H9 (cell line): Measurements from ENCODE around the gene SLC35E4. TPM values are rescaled to one million over a fixed set of nuclear protein-coding genes. Genes with fewer than 3 reads are reported as not detected.
A peak's percentile ranks its signal among the peaks of the same experiment; 100 is the strongest.

Source experiments
- DNase-seq: peaks from one replicate; pipeline ENCODE4 v3.0.0-alpha.2; 2017
- H2AFZ ChIP-seq: one replicate; pipeline ENCODE4 v1.6.1; 2013; ENCODE audit warnings: mild to moderate bottlenecking, low read length, control low read depth, moderate library complexity
- H2AK5ac ChIP-seq: 2 replicates; pipeline ENCODE4 v1.6.1; 2013; ENCODE audit warnings: low read length, control low read depth, mixed read lengths; ENCODE audit not compliant: insufficient read length
- H2BK120ac ChIP-seq: one replicate; pipeline ENCODE4 v1.6.1; 2013; ENCODE audit warnings: low read depth, mild to moderate bottlenecking, low read length, control low read depth, inconsistent platforms; ENCODE audit not compliant: poor library complexity, severe bottlenecking
- H2BK12ac ChIP-seq: 2 replicates; pipeline ENCODE4 v1.6.1; 2013; ENCODE audit warnings: low read length, control low read depth, mixed read lengths, low read depth; ENCODE audit not compliant: insufficient read length
- H2BK15ac ChIP-seq: 2 replicates; pipeline ENCODE4 v1.6.1; 2013; ENCODE audit warnings: low read depth, low read length, control low read depth
- H2BK20ac ChIP-seq: one replicate; pipeline ENCODE4 v1.6.1; 2013; ENCODE audit warnings: low read depth, mild to moderate bottlenecking, low read length, control low read depth, inconsistent platforms; ENCODE audit not compliant: poor library complexity, severe bottlenecking
- H2BK5ac ChIP-seq: 2 replicates; pipeline ENCODE4 v1.6.1; 2013; ENCODE audit warnings: low read length, control low read depth, mixed read lengths; ENCODE audit not compliant: insufficient read length
- H3K14ac ChIP-seq: 2 replicates; pipeline ENCODE4 v1.6.1; 2013; ENCODE audit warnings: low read length, control low read depth; ENCODE audit not compliant: insufficient read depth
- H3K18ac ChIP-seq: 2 replicates; pipeline ENCODE4 v1.6.1; 2013; ENCODE audit warnings: low read depth, mild to moderate bottlenecking, mixed read lengths, low read length, control low read depth; ENCODE audit not compliant: insufficient read length
- H3K23ac ChIP-seq: 2 replicates; pipeline ENCODE4 v1.6.1; 2013; ENCODE audit warnings: low read length, control low read depth, mixed read lengths, low read depth; ENCODE audit not compliant: insufficient read length
- H3K23me2 ChIP-seq: 2 replicates; pipeline ENCODE4 v1.6.1; 2013; ENCODE audit warnings: low read depth, mild to moderate bottlenecking, mixed read lengths, low read length, control low read depth; ENCODE audit not compliant: insufficient read length, poor library complexity, severe bottlenecking
- H3K27ac ChIP-seq: 2 replicates; pipeline ENCODE4 v1.5.1; 2013; ENCODE audit warnings: low read length, control low read depth, mixed read lengths, low read depth; ENCODE audit not compliant: insufficient read length
- H3K27me3 ChIP-seq: 2 replicates; pipeline ENCODE4 v1.6.1; 2013; ENCODE audit warnings: low read length, control low read depth, inconsistent platforms; ENCODE audit not compliant: insufficient read depth
- H3K4ac ChIP-seq: 2 replicates; pipeline ENCODE4 v1.6.1; 2013; ENCODE audit warnings: low read depth, mild to moderate bottlenecking, control low read depth, inconsistent platforms, low read length, moderate library complexity
- H3K4me1 ChIP-seq: 2 replicates; pipeline ENCODE4 v1.6.1; 2013; ENCODE audit warnings: low read length, control low read depth, inconsistent platforms; ENCODE audit not compliant: insufficient read depth
- H3K4me2 ChIP-seq: 2 replicates; pipeline ENCODE4 v1.6.1; 2013; ENCODE audit warnings: low read length, control low read depth, mixed read lengths; ENCODE audit not compliant: insufficient read length, insufficient read depth
- H3K56ac ChIP-seq: 2 replicates; pipeline ENCODE4 v1.6.1; 2013; ENCODE audit warnings: low read depth, mild to moderate bottlenecking, mixed read lengths, low read length, control low read depth; ENCODE audit not compliant: insufficient read length
- H3K79me1 ChIP-seq: 2 replicates; pipeline ENCODE4 v1.6.1; 2013; ENCODE audit warnings: low read depth, mild to moderate bottlenecking, moderate library complexity, low read length, control low read depth, inconsistent platforms; ENCODE audit not compliant: insufficient read depth, poor library complexity, severe bottlenecking
- H3K79me2 ChIP-seq: 2 replicates; pipeline ENCODE4 v1.6.1; 2013; ENCODE audit warnings: low read length, control low read depth, inconsistent platforms; ENCODE audit not compliant: insufficient read depth
- H3K9ac ChIP-seq: 2 replicates; pipeline ENCODE4 v1.6.1; 2013; ENCODE audit warnings: low read length, control low read depth, mixed read lengths; ENCODE audit not compliant: insufficient read length; ENCODE audit errors: extremely low read depth
- H3K9me3 ChIP-seq: one replicate; pipeline ENCODE4 v1.6.1; 2013; ENCODE audit warnings: low read depth, low read length, inconsistent platforms; ENCODE audit not compliant: control insufficient read depth
- H3T11ph ChIP-seq: one replicate; pipeline ENCODE4 v1.6.1; 2013; ENCODE audit warnings: mild to moderate bottlenecking, low read length, control low read depth, inconsistent platforms
- H4K20me1 ChIP-seq: one replicate; pipeline ENCODE4 v1.6.1; 2013; ENCODE audit not compliant: control insufficient read depth, insufficient read length, insufficient read depth
- H4K5ac ChIP-seq: 2 replicates; pipeline ENCODE4 v1.6.1; 2013; ENCODE audit warnings: low read depth, mild to moderate bottlenecking, mixed read lengths, low read length, control low read depth; ENCODE audit not compliant: insufficient read length
- H4K8ac ChIP-seq: replicated peaks from 2 replicates; pipeline ENCODE4 v1.6.1; 2013; ENCODE audit warnings: low read length, control low read depth, mixed read lengths, low read depth; ENCODE audit not compliant: insufficient read length
- H4K91ac ChIP-seq: 2 replicates; pipeline ENCODE4 v1.6.1; 2013; ENCODE audit warnings: low read depth, mild to moderate bottlenecking, moderate library complexity, mixed read lengths, low read length, control low read depth; ENCODE audit not compliant: insufficient read length
- H3K27ac Mint-ChIP-seq, 3 experiments: 2 replicates in 2 of 3; 3 replicates in 1 of 3; pipeline ENCODE4 v1.8.0; 2020 to 2021; ENCODE audit warnings: mixed read lengths in 3 of 3, mild to moderate bottlenecking in 1 of 3, moderate library complexity in 1 of 3
- H3K27me3 Mint-ChIP-seq: 2 replicates; pipeline ENCODE4 v1.8.0; 2021; ENCODE audit warnings: low read depth, mild to moderate bottlenecking, moderate library complexity, mixed read lengths
- H3K36me3 Mint-ChIP-seq, 3 experiments: 2 replicates in 2 of 3; 3 replicates in 1 of 3; pipeline ENCODE4 v1.8.0; 2020 to 2021; ENCODE audit warnings: low read depth in 3 of 3, mixed read lengths in 3 of 3; ENCODE audit not compliant: insufficient read depth in 1 of 3
- H3K4me1 Mint-ChIP-seq, 2 experiments: 2 replicates each; pipeline ENCODE4 v1.8.0; 2020; ENCODE audit warnings: mixed read lengths in 2 of 2
- H3K4me3 Mint-ChIP-seq, 2 experiments: 2 replicates in 1 of 2; 3 replicates in 1 of 2; pipeline ENCODE4 v1.8.0; 2020 to 2021; ENCODE audit warnings: mild to moderate bottlenecking in 2 of 2, mixed read lengths in 2 of 2, moderate library complexity in 1 of 2
- H3K9me3 Mint-ChIP-seq, 2 experiments: 2 replicates in 1 of 2; 3 replicates in 1 of 2; pipeline ENCODE4 v1.8.0; 2020; ENCODE audit warnings: mild to moderate bottlenecking in 2 of 2, mixed read lengths in 2 of 2, moderate library complexity in 1 of 2
- CTCF ChIP-seq: fragments of 200-600 bp; sonication (generic); conservative IDR thresholded peaks from 3 replicates; pipeline ENCODE4 v1.8.0; 2021; ENCODE audit warnings: antibody characterized with exemption, mild to moderate bottlenecking
- WGBS: extraction: QIAGEN DNeasy Blood & Tissue Kit; methylation state at CpG from one replicate; pipeline ENCODE4 v1.1.7; 2013; ENCODE audit warnings: missing lambda C conversion rate, low lambda C conversion rate, mixed read lengths; ENCODE audit not compliant: insufficient read length; ENCODE audit errors: extremely low coverage; 5-methylcytosine and 5-hydroxymethylcytosine counted together
- total RNA-seq: library from RNA; stranded (reverse); gene quantifications from 2 replicates; pipeline ENCODE4 v1.2.1, GENCODE V29; 2021

SLC35E4 gene
- total RNA-seq, 1 experiment from 2014 or later, result 3.7 TPM

DNA sequence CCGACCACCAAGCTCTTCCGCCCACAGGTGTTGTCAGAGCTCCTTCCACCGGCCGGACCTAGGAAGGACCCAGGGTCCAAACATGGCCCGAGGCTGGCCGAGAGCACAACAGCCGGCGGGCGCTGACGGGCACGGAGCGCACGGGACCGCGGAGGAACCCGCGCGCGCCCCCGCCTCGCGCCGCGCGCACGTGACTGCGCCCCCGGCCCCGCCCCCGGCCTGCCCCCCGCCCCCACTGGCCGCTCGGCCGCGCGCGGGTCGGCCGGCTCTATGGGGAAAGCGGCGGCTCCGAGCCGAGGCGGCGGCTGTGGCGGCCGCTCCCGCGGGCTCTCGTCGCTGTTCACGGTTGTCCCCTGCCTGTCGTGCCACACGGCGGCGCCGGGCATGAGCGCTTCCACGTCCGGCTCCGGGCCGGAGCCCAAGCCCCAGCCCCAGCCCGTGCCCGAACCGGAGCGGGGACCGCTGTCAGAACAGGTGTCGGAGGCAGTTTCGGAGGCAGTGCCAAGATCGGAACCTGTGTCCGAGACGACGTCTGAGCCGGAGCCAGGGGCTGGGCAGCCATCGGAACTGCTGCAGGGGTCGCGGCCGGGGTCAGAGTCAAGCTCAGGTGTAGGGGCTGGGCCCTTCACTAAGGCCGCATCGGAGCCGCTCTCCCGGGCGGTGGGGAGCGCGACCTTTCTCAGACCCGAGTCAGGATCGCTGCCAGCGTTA is 59.2 kb downstream of the SLC35E4 start, which contains the start of gene OSBP2:
OSBP2 (plus strand) TSS at position 235 of the 711 bp plus-strand sequence; CDS start at position 271, 36 bp downstream.
- Histone ChIP-seq H2BK5ac (no peak within 1 kb of the TSS), H3K23ac (no peak within 1 kb of the TSS), H3K9ac (peak within 1 kb of the TSS; percentile 57), H4K20me1 (no peaks in the 10 kb centered on the region), H2AFZ (no peak within 1 kb of the TSS), H3T11ph (no peak within 1 kb of the TSS), H3K4ac (no peak within 1 kb of the TSS), H4K91ac (no peak within 1 kb of the TSS), H3K9me3 (no peaks in the 10 kb centered on the region), H3K27me3 (peaks cover 9% of the 10 kb centered on the region; the same call in 1 of the 2 replicates), H2BK15ac (no peak within 1 kb of the TSS), H3K4me2 (peak within 1 kb of the TSS; percentile 50), H3K56ac (no peak within 1 kb of the TSS), H4K5ac (no peak within 1 kb of the TSS), H3K79me2 (no peaks in the 10 kb centered on the region), H3K23me2 (peaks cover 6% of the 10 kb centered on the region), H3K18ac (peak within 1 kb of the TSS; percentile 95), H3K14ac (peak within 1 kb of the TSS; percentile 99), H2BK20ac (no peak within 1 kb of the TSS), H2BK12ac (no peak within 1 kb of the TSS), H2BK120ac (peak within 1 kb of the TSS; percentile 10), H4K8ac (no peak within 1 kb of the TSS), H2AK5ac (no peak within 1 kb of the TSS), H3K4me1 (no peaks in the 10 kb centered on the region; the same call in 1 of the 2 replicates), H3K27ac (no peak within 1 kb of the TSS), H3K79me1 (no peaks in the 10 kb centered on the region)
- no CpG with 5 or more reads among the region's 88 CpGs for WGBS
- no peaks in the 10 kb centered on the region for H3K9me3 Mint-ChIP-seq
- peaks cover 30% of the 10 kb centered on the region for H3K27me3 Mint-ChIP-seq
- H3K4me1 Mint-ChIP-seq, result peaks cover 14% of the 10 kb centered on the region in 2 experiments
- no peak for TF ChIP-seq CTCF
- no peaks in the 10 kb centered on the region; a peak in 1 of 7 replicates for H3K36me3 Mint-ChIP-seq
- peak within 1 kb of the TSS in 2 of 3 experiments; percentile 84 to 87; a peak in 4 of 7 replicates for H3K27ac Mint-ChIP-seq
- DNase-seq, result peak; percentile 45
- peak within 1 kb of the TSS; percentile 75 to 82 for H3K4me3 Mint-ChIP-seq
